ENCODE data around the gene NR2F2. TPM values are rescaled to one million over a fixed set of nuclear protein-coding genes. Genes with fewer than 3 reads are reported as not detected.

NR2F2 gene
- total RNA-seq, 4 donors from 2014 or later = 8.9 to 41.8 (median 20.1) TPM

- ATAC-seq (ENCODE audit: low FRiP score) (no peak), DNase-seq (ENCODE audit: low spot score) (no peak)
- no peak for TF ChIP-seq CTCF (IDR thresholded peaks at IDR 0.05)
Observed at GRCh38 chr15:96336596-96337364, 6.3 kb downstream of the NR2F2 start.

- DNase-seq (ENCODE audit: low spot score) = no peak
- no peak for ATAC-seq (ENCODE audit: low FRiP score)
- TF ChIP-seq CTCF (IDR thresholded peaks at IDR 0.05) = no peak
Observed at GRCh38 chr15:96337365-96338023, 7.0 kb downstream of the NR2F2 start.

GRCh38 chr15:96338074-96338765 is 7.7 kb downstream of the NR2F2 start:
- ATAC-seq (ENCODE audit: low FRiP score) (no peak), DNase-seq (ENCODE audit: low spot score) (no peak)
- TF ChIP-seq CTCF (IDR thresholded peaks at IDR 0.05) = no peak

GRCh38 chr15:96338766-96339618 is 8.5 kb downstream of the NR2F2 start:
- DNase-seq (ENCODE audit: low spot score) (no peak), ATAC-seq (ENCODE audit: low FRiP score) (no peak)
- TF ChIP-seq CTCF (IDR thresholded peaks at IDR 0.05) = no peak

- no peak for TF ChIP-seq CTCF (IDR thresholded peaks at IDR 0.05)
- ATAC-seq (ENCODE audit: low FRiP score) = no peak
- DNase-seq (ENCODE audit: low spot score) = no peak
Observed at GRCh38 chr15:96339619-96340347, 9.3 kb downstream of the NR2F2 start.

- TF ChIP-seq CTCF (IDR thresholded peaks at IDR 0.05) = no peak
- ATAC-seq (ENCODE audit: low FRiP score) = no peak
- no peak for DNase-seq (ENCODE audit: low spot score)
Observed at GRCh38 chr15:96340348-96340597, 9.8 kb downstream of the NR2F2 start.
